Measurements from ENCODE around the gene NSMCE4A.

NSMCE4A gene

GRCh38 chr10:121910673-121911420 is 64.2 kb downstream of the NSMCE4A start:
- no peak for DNase-seq (ENCODE audit: low read depth)
- no peak overlapping the region for H3K4me3 ChIP-seq (ENCODE audit: low read length)
- no peak for TF ChIP-seq CTCF (conservative IDR thresholded peaks at IDR 0.05; ENCODE audit: low read depth, low read length)

Measured in retinal pigment epithelial cell (primary cell).